ENCODE results near the gene GDF10. TPM values are rescaled to one million over a fixed set of nuclear protein-coding genes. Genes with fewer than 3 reads are reported as not detected.

The GDF10 gene
- total and polyA plus RNA-seq, 2 of the 8 experiments (the other 6 are each of a cell fraction or from before 2014, with no cell fraction given): 0.19 to 0.32 TPM

- Histone ChIP-seq H3K4ac (replicated peaks; ENCODE audit: insufficient read length, low read depth, low read length) (no peak overlapping the region), H3K18ac (ENCODE audit: extremely low read depth, low read length) (no peak overlapping the region), H4K5ac (ENCODE audit: insufficient read length, low read depth, low read length) (no peak overlapping the region), H4K20me1 (replicated peaks in 1 of 2; ENCODE audit: control insufficient read depth in 1 of 2, insufficient read depth in 2 of 2, low read length in 2 of 2) (no peaks in the 10 kb centered on the region), H2BK20ac (ENCODE audit: low read length) (no peak overlapping the region), H3K4me3 (ENCODE audit: extremely low read depth in 1 of 4, insufficient read depth in 2 of 4, low read depth in 3 of 4, low read length in 4 of 4) (no peak overlapping the region), H4K8ac (ENCODE audit: extremely low read depth, insufficient read depth, low read length) (no peak overlapping the region), H3K4me2 (ENCODE audit: insufficient read depth in 1 of 2, low read depth in 2 of 2, low read length in 2 of 2) (no peak overlapping the region), H3K27ac (ENCODE audit: low read depth, low read length) (no peak overlapping the region), H2BK5ac (ENCODE audit: low read depth, low read length) (no peak overlapping the region), H3K27me3 (replicated peaks in 1 of 4; ENCODE audit: control insufficient read depth in 3 of 4, extremely low read depth in 1 of 4, insufficient read depth in 3 of 4, low read length in 3 of 4) (0 out of 7 replicates have a peak, but pooled peaks cover 0 to 3% (median 0%) of the 10 kb centered on the region in 4 experiments), H3K79me2 (ENCODE audit: control insufficient read depth in 1 of 2, insufficient read depth in 2 of 2, low read length in 2 of 2) (no peaks in the 10 kb centered on the region), H2BK15ac (ENCODE audit: low read length) (no peak overlapping the region), H4K91ac (replicated peaks; ENCODE audit: insufficient read length, low read length) (no peak overlapping the region), H2AFZ (ENCODE audit: low read length) (no peak overlapping the region), H3K9me3 (ENCODE audit: insufficient read depth in 2 of 2, low read depth in 1 of 2, low read length in 1 of 2) (no peaks in the 10 kb centered on the region), H3K36me3 (ENCODE audit: control insufficient read depth in 2 of 4, insufficient read depth in 4 of 4, low read length in 3 of 4) (no peaks in the 10 kb centered on the region), H2AK5ac (ENCODE audit: low read depth, low read length) (no peak overlapping the region), H3K14ac (ENCODE audit: insufficient read length) (no peak overlapping the region), H3K23ac (ENCODE audit: insufficient read length) (no peak overlapping the region), H3K79me1 (ENCODE audit: low read depth, low read length) (no peaks in the 10 kb centered on the region), H3K4me1 (replicated peaks in 1 of 4; ENCODE audit: control insufficient read depth in 3 of 4, insufficient read depth in 4 of 4, low read length in 3 of 4) (no peaks in the 10 kb centered on the region), H2BK120ac (replicated peaks; ENCODE audit: low read depth, low read length) (no peak overlapping the region), H2BK12ac (ENCODE audit: low read depth, low read length) (no peak overlapping the region), H3K56ac (replicated peaks; ENCODE audit: insufficient read length, low read depth, low read length) (no peak overlapping the region), H3K23me2 (ENCODE audit: low read depth, low read length) (no peaks in the 10 kb centered on the region), H3K9ac (replicated peaks in 1 of 4; ENCODE audit: extremely low read depth in 1 of 4, low read depth in 3 of 4, low read length in 3 of 4) (no peak overlapping the region)
- WGBS, 2 experiments (ENCODE audit: extremely low coverage in 1 of 2, insufficient coverage in 1 of 2, insufficient read length in 1 of 2, insufficient replicate concordance in 2 of 2, low coverage in 1 of 2, low lambda C conversion rate in 2 of 2, missing lambda C conversion rate in 1 of 2): 65% methylated on average over 4 of the region's 4 CpGs; no CpG with 5 or more reads in 1 of the 2 experiments
- DNase-seq (ENCODE audit: low read depth in 1 of 2, low spot score in 2 of 2) (peak in 1 of 2 experiments; percentile 23), FAIRE-seq (no peak)
- ChIA-PET CTCF (ENCODE audit: partially characterized antibody) (no interaction called here), POLR2A (ENCODE audit: partially characterized antibody) (no interaction called here)
- no peak for TF ChIP-seq CREB1 (IDR thresholded peaks at IDR 0.05)
Measured at GRCh38 chr10:47256751-47257336, 43.2 kb upstream of the GDF10 start.
